B cell (primary cell): ENCODE measurements around the gene SHROOM2. TPM values are rescaled to one million over a fixed set of nuclear protein-coding genes. Genes with fewer than 3 reads are reported as not detected.

Experiments used
- ATAC-seq: fragments of 200-7000 bp; cut with Tn5 transposase; one replicate; pipeline ENCODE4 v1.10.0; 2021; ENCODE audit warnings: low read depth, mild to moderate bottlenecking, moderate number of reproducible peaks, moderate library complexity
- CTCF ChIA-PET: fragments of 350-600 bp; sonication (Branson Sonifier 250); formaldehyde crosslinking; loops from one replicate; lab custom pipeline; 2021; ENCODE audit warnings: antibody characterized with exemption, inconsistent platforms; lab: Charles Lee
- POLR2A ChIA-PET: fragments of 350-600 bp; sonication (Branson Sonifier 250); formaldehyde crosslinking; loops from one replicate; lab custom pipeline; 2021; ENCODE audit warnings: antibody characterized with exemption; lab: Charles Lee
- DNase-seq: peaks from one replicate; pipeline ENCODE4 v3.0.0; 2013
- H2AFZ ChIP-seq: 2 replicates; pipeline ENCODE4 v1.6.1; 2012; ENCODE audit warnings: mild to moderate bottlenecking, low read depth, low read length; ENCODE audit not compliant: insufficient read depth, poor library complexity, severe bottlenecking
- H3K27ac ChIP-seq, 2 donors: 1 replicate in 1 of 2; 2 replicates in 1 of 2; pipeline ENCODE4 v1.5.1; 2012 to 2013; ENCODE audit warnings: low read length in 2 of 2, mild to moderate bottlenecking in 2 of 2, moderate library complexity in 1 of 2
- H3K27me3 ChIP-seq, 4 experiments: fragments of 200-600 bp in 1 of 4; sonication (generic) in 1 of 4; replicated peaks in 1 of 4; 1 replicate in 2 of 4; 2 replicates in 2 of 4; pipeline versions ENCODE4 v1.6.1 to v1.7.0; 2013 to 2016; ENCODE audit warnings: low read length in 3 of 4, mild to moderate bottlenecking in 2 of 4, mixed read lengths in 1 of 4, moderate library complexity in 1 of 4; ENCODE audit not compliant: insufficient read depth in 4 of 4, control insufficient read depth in 3 of 4; ENCODE audit errors: control extremely low read depth in 1 of 4
- H3K36me3 ChIP-seq, 2 experiments: replicated peaks in 1 of 2; 1 replicate in 1 of 2; 2 replicates in 1 of 2; pipeline versions ENCODE4 v1.6.1 to v1.7.1; 2013; ENCODE audit warnings: low read length in 1 of 2; ENCODE audit not compliant: insufficient read depth in 2 of 2, control insufficient read depth in 1 of 2; ENCODE audit errors: control extremely low read depth in 1 of 2, extremely low read depth in 1 of 2
- H3K4me1 ChIP-seq, 2 donors: fragments of 200-600 bp in 1 of 2; sonication (generic) in 1 of 2; 1 replicate in 1 of 2; 2 replicates in 1 of 2; pipeline versions ENCODE4 v1.5.1 to v1.6.1; 2013 to 2017; ENCODE audit warnings: low read length in 2 of 2; ENCODE audit not compliant: control insufficient read depth in 2 of 2, insufficient read depth in 2 of 2
- H3K4me2 ChIP-seq: replicated peaks from 2 replicates; pipeline ENCODE3; 2012; ENCODE audit warnings: mild to moderate bottlenecking, low read depth, low read length; ENCODE audit not compliant: poor library complexity, severe bottlenecking
- H3K4me3 ChIP-seq, 5 experiments: fragments of 200-600 bp in 1 of 5; sonication (generic) in 1 of 5; 1 replicate in 3 of 5; 2 replicates in 2 of 5; pipeline versions ENCODE4 v1.5.1 to v1.7.0; 2011 to 2016; ENCODE audit warnings: low read length in 4 of 5, mild to moderate bottlenecking in 4 of 5, low read depth in 2 of 5, control low read depth in 1 of 5, moderate library complexity in 1 of 5; ENCODE audit not compliant: insufficient read depth in 1 of 5; ENCODE audit errors: control extremely low read depth in 1 of 5, extremely low read depth in 1 of 5
- H3K79me2 ChIP-seq: fragments of 200-600 bp; sonication (generic); one replicate; pipeline ENCODE4 v1.6.0; 2016; ENCODE audit warnings: low read length; ENCODE audit not compliant: control insufficient read depth, insufficient read depth
- H3K9ac ChIP-seq: fragments of 200-600 bp; sonication (generic); 2 replicates; pipeline ENCODE4 v1.6.1; 2017; ENCODE audit warnings: mild to moderate bottlenecking, low read length, moderate library complexity
- H3K9me3 ChIP-seq, 3 donors: one replicate each; pipeline versions ENCODE4 v1.6.1 to v1.7.1; 2013; ENCODE audit warnings: low read length in 2 of 3; ENCODE audit not compliant: control insufficient read depth in 2 of 3, insufficient read depth in 1 of 3; ENCODE audit errors: control extremely low read depth in 1 of 3
- H4K20me1 ChIP-seq: 2 replicates; pipeline ENCODE4 v1.6.0; 2012; ENCODE audit warnings: mild to moderate bottlenecking, low read length; ENCODE audit not compliant: insufficient read depth, control insufficient read depth, poor library complexity, severe bottlenecking
- H3K27ac Mint-ChIP-seq: one replicate; pipeline ENCODE4 v1.8.0; 2021; ENCODE audit warnings: mixed read lengths
- H3K27me3 Mint-ChIP-seq: one replicate; pipeline ENCODE4 v1.8.0; 2021; ENCODE audit warnings: mixed read lengths
- H3K4me1 Mint-ChIP-seq: one replicate; pipeline ENCODE4 v1.8.0; 2021; ENCODE audit warnings: mixed read lengths
- H3K4me3 Mint-ChIP-seq: one replicate; pipeline ENCODE4 v1.8.0; 2021; ENCODE audit warnings: mixed read lengths
- H3K9me3 Mint-ChIP-seq: one replicate; pipeline ENCODE4 v1.8.0; 2022; ENCODE audit warnings: mixed read lengths; ENCODE audit not compliant: insufficient read depth
- EZH2 ChIP-seq: IDR thresholded peaks from 2 replicates; pipeline ENCODE4 v1.6.1; 2012; ENCODE audit warnings: borderline replicate concordance, low read depth, mild to moderate bottlenecking, moderate library complexity, low read length; ENCODE audit not compliant: insufficient read depth, poor library complexity, severe bottlenecking
- WGBS: methylation state at CpG from one replicate; pipeline ENCODE4 v1.1.5; 2013; ENCODE audit warnings: missing lambda C conversion rate; ENCODE audit not compliant: insufficient coverage; 5-methylcytosine and 5-hydroxymethylcytosine counted together
- intact Hi-C: fragments of 100-400 bp; cut with micrococcal nuclease; formaldehyde crosslinking; loops from one replicate; pipeline ENCODE4 v1.10.0; 2022
- polyA plus RNA-seq: library from polyadenylated mRNA; depleted of rRNA; stranded (reverse); fragments of >200 nt; gene quantifications from 2 replicates; pipeline ENCODE4 v1.2.3, GENCODE V29; 2012
- total RNA-seq, 2 donors: library from RNA; stranded (reverse); fragments of 120-200 nt in 1 of 2; gene quantifications; 1 replicate in 1 of 2; 2 replicates in 1 of 2; pipeline versions ENCODE4 v1.2.3 to v1.2.4, GENCODE V29; 2013 to 2022
- TF ChIP-seq, protein P1 (sequence below): fragments of 200-600 bp; IDR thresholded peaks from one replicate; pipeline ENCODE4 v1.8.0; 2022; ENCODE audit warnings: antibody characterized with exemption, mild to moderate bottlenecking

SHROOM2 gene
- total and polyA plus RNA-seq, 2 donors (not counting 1 experiment from before 2014, with no cell fraction given): not detected

DNA sequence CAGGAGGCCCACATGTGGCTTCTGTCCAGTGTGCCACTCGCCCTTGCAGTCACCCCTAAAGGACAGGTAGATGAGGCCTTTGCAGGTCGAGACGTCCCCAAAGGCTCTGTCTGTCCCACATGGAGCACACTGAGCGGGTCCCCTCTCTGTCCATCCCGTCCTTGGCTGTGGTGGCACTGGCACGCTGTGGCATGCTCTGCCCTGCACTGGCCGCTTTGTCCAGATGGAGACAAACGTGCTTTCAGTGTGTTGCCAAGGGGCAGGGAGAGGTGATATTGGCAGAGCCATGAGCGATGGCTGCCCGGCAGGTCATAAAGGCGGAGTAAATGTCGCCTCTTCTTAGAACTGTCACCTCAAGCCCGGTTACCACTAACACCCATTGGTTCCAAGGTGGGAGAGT is 94.0 kb downstream of the SHROOM2 start:
- ATAC-seq (no peak), DNase-seq (no peak)
- Mint-ChIP-seq H3K4me1 (peaks cover 1% of the 10 kb centered on the region), H3K4me3 (no peak overlapping the region), H3K9me3 (no peaks in the 10 kb centered on the region), H3K27me3 (peaks cover 6% of the 10 kb centered on the region), H3K27ac (no peak overlapping the region)
- Histone ChIP-seq H3K4me2 (no peak overlapping the region), H4K20me1 (no peaks in the 10 kb centered on the region), H3K4me3 (no peak overlapping the region), H3K27me3 (no peaks in the 10 kb centered on the region), H3K79me2 (no peaks in the 10 kb centered on the region), H3K9me3 (no peaks in the 10 kb centered on the region), H3K27ac (no peak overlapping the region), H3K4me1 (peaks cover 0 to 3% of the 10 kb centered on the region in 2 donors), H2AFZ (no peak overlapping the region), H3K36me3 (no peaks in the 10 kb centered on the region), H3K9ac (no peak overlapping the region)
- ChIA-PET CTCF (interaction anchor here (0.8 kb wide), 1 partner anchor 239 kb away, joined by 4 read pairs; no protein-coding TSS in a partner anchor), POLR2A (no interaction called here)
- TF ChIP-seq, protein P1, sequence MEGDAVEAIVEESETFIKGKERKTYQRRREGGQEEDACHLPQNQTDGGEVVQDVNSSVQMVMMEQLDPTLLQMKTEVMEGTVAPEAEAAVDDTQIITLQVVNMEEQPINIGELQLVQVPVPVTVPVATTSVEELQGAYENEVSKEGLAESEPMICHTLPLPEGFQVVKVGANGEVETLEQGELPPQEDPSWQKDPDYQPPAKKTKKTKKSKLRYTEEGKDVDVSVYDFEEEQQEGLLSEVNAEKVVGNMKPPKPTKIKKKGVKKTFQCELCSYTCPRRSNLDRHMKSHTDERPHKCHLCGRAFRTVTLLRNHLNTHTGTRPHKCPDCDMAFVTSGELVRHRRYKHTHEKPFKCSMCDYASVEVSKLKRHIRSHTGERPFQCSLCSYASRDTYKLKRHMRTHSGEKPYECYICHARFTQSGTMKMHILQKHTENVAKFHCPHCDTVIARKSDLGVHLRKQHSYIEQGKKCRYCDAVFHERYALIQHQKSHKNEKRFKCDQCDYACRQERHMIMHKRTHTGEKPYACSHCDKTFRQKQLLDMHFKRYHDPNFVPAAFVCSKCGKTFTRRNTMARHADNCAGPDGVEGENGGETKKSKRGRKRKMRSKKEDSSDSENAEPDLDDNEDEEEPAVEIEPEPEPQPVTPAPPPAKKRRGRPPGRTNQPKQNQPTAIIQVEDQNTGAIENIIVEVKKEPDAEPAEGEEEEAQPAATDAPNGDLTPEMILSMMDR: no peak
- no peak for TF ChIP-seq EZH2
- 90% methylated on average over 3 of the region's 13 CpGs for WGBS
- intact Hi-C loops: loop anchor here (10.0 kb wide), 1 partner anchor 65 kb away; no protein-coding TSS in a partner anchor

DNA sequence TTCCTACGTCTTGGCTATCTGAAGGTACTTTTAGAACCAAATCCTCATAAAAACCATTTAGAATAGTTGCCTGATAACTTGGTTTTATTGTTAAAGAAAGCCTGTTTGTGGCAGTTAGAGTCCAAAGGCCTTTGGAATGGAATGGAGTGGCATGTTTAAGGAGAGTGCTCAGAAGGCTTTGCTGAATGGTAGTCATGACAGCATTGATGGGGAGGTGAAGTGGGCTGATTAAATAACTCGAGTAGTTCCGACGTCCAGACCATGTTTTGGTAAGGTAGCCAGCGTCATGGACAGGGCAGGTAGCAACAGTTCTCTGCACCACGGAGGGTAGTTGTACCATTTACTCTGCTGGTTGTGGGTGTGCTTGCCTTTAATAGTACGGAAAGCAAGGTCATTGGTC is 94.6 kb downstream of the SHROOM2 start:
- Histone ChIP-seq H3K27me3 (no peaks in the 10 kb centered on the region), H3K9me3 (no peaks in the 10 kb centered on the region), H3K4me2 (no peak overlapping the region), H4K20me1 (no peaks in the 10 kb centered on the region), H3K79me2 (no peaks in the 10 kb centered on the region), H3K4me1 (peaks cover 0 to 4% of the 10 kb centered on the region in 2 donors), H3K36me3 (no peaks in the 10 kb centered on the region), H3K4me3 (no peak overlapping the region), H3K9ac (no peak overlapping the region), H2AFZ (no peak overlapping the region), H3K27ac (no peak overlapping the region)
- ATAC-seq: no peak
- TF ChIP-seq, protein P1: no peak
- TF ChIP-seq EZH2: no peak
- 80% methylated on average over 2 of the region's 7 CpGs for WGBS
- intact Hi-C loops: loop anchor here (10.0 kb wide), 1 partner anchor 64 kb away; no protein-coding TSS in a partner anchor
- Mint-ChIP-seq H3K27me3 (no peaks in the 10 kb centered on the region), H3K4me1 (peaks cover 2% of the 10 kb centered on the region), H3K4me3 (no peak overlapping the region), H3K27ac (no peak overlapping the region), H3K9me3 (no peaks in the 10 kb centered on the region)
- ChIA-PET CTCF (interaction anchor here (1.0 kb wide), 1 partner anchor 240 kb away, joined by 3 read pairs; no protein-coding TSS in a partner anchor), POLR2A (no interaction called here)
- DNase-seq: no peak
